Right atrium auricular region (tissue), 2 donors: ENCODE data around the gene MROH2A. TPM values are rescaled to one million over a fixed set of nuclear protein-coding genes. Genes with fewer than 3 reads are reported as not detected.

Source experiments
- DNase-seq: peaks from one replicate; pipeline ENCODE4 v3.0.0-alpha.2; 2019; ENCODE audit warnings: low spot score
- H3K27ac ChIP-seq, 2 donors: fragments of 200-600 bp; sonication (generic); 1 replicate in 1 of 2; 2 replicates in 1 of 2; pipeline ENCODE4 v1.5.1; 2016 to 2019
- H3K27me3 ChIP-seq, 2 donors: fragments of 200-600 bp; sonication (generic); one replicate each; pipeline versions ENCODE4 v1.5.1 to v1.6.0; 2017 to 2019
- H3K36me3 ChIP-seq: fragments of 200-600 bp; sonication (generic); one replicate; pipeline ENCODE4 v1.5.1; 2016
- H3K4me1 ChIP-seq, 2 donors: fragments of 200-600 bp; sonication (generic); one replicate each; pipeline versions ENCODE4 v1.5.1 to v1.6.0; 2017 to 2019
- H3K4me3 ChIP-seq, 2 donors: fragments of 200-600 bp; sonication (generic); 1 replicate in 1 of 2; 2 replicates in 1 of 2; pipeline ENCODE4 v1.5.1; 2017 to 2019; ENCODE audit warnings: mild to moderate bottlenecking in 1 of 2, moderate library complexity in 1 of 2
- H3K9me3 ChIP-seq, 2 donors: fragments of 200-600 bp; sonication (generic); one replicate each; pipeline ENCODE4 v1.5.1; 2019
- total RNA-seq, 2 donors: library from RNA; depleted of rRNA; stranded (reverse); fragments of >200 nt; gene quantifications; one replicate each; pipeline ENCODE4 v1.1.0, GENCODE V29; 2016
- TF ChIP-seq, protein P1 (sequence below), 2 donors: fragments of 200-600 bp; sonication (generic); IDR thresholded peaks; one replicate each; pipeline ENCODE4 v1.5.1; 2019; ENCODE audit warnings: antibody characterized with exemption in 2 of 2

Gene MROH2A
- total RNA-seq, 2 donors from 2014 or later, result not detected

DNA sequence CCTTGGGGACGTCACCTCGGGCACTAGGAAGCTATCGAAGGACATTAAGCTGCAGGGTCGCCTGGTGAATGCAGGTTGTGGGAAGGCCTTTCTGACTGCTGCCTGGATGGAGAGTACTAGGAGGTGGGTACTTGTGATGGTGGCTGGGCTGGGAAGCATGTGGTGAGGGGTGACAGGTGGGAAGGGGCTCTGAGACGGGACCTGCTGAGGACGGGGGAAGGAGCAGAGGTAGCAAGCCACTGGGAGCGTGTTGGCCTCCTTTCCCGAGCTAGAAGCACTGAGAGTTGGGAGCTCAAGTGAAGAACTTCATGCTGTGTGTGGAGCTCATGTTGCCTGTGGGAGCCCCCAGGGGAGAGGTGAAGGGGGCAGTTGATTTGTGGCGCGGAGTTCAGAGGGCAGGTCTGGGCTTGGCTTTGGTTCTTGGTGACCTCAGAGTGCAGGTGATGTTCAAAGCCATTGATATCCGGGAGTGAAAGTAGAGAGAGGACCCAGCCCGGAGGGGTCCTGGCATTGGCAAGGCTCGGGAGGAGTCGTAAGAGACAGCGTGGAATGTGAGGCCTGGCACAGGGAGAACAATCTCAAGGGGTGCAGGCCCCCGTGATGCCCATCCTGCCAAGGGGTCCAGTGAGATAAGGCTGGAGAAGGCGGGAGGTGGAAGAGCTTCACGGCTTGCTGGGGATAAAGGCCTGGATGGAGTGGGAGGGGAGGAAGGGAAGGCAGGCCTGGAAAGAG is 13.2 kb downstream of the MROH2A start:
- no peak for DNase-seq
- TF ChIP-seq, protein P1, sequence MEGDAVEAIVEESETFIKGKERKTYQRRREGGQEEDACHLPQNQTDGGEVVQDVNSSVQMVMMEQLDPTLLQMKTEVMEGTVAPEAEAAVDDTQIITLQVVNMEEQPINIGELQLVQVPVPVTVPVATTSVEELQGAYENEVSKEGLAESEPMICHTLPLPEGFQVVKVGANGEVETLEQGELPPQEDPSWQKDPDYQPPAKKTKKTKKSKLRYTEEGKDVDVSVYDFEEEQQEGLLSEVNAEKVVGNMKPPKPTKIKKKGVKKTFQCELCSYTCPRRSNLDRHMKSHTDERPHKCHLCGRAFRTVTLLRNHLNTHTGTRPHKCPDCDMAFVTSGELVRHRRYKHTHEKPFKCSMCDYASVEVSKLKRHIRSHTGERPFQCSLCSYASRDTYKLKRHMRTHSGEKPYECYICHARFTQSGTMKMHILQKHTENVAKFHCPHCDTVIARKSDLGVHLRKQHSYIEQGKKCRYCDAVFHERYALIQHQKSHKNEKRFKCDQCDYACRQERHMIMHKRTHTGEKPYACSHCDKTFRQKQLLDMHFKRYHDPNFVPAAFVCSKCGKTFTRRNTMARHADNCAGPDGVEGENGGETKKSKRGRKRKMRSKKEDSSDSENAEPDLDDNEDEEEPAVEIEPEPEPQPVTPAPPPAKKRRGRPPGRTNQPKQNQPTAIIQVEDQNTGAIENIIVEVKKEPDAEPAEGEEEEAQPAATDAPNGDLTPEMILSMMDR (IDR thresholded peaks at IDR 0.05), result no peak
- H3K4me3 ChIP-seq, result no peak overlapping the region
- no peaks in the 10 kb centered on the region for H3K27me3 ChIP-seq
- H3K4me1 ChIP-seq, result no peaks in the 10 kb centered on the region
- no peaks in the 10 kb centered on the region for H3K9me3 ChIP-seq
- H3K36me3 ChIP-seq, result no peaks in the 10 kb centered on the region
- no peak overlapping the region for H3K27ac ChIP-seq

DNA sequence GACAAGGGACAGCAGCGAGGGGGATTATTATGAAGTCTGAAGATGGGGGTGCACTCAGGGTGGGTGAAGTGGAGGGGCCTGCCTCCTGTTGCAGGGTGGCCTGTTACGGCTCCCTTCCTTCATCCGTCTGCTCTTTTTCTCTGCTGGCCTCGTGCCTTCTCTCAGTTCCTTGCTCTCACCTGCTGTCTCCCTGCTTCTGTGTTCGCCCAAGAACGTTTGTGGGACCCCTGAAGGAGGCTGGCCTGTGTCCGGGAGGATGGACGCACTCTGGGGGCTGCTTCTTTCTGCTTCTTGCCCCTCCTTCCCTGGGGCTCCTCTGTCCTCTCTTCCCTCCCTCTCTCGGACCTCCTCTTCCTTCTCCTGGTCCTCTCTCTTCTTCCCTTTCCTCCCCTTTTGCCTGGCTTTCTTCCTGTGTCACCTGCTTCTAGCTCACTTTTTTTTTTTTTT is 13.8 kb downstream of the MROH2A start:
- TF ChIP-seq, protein P1 (IDR thresholded peaks at IDR 0.05), result no peak
- Histone ChIP-seq H3K27ac (no peak overlapping the region), H3K4me3 (no peak overlapping the region), H3K4me1 (no peaks in the 10 kb centered on the region), H3K9me3 (no peaks in the 10 kb centered on the region), H3K36me3 (no peaks in the 10 kb centered on the region), H3K27me3 (no peaks in the 10 kb centered on the region)
- DNase-seq, result no peak

- no peaks in the 10 kb centered on the region for H3K9me3 ChIP-seq
- H3K4me1 ChIP-seq, result no peaks in the 10 kb centered on the region
- no peaks in the 10 kb centered on the region for H3K27me3 ChIP-seq
- TF ChIP-seq, protein P1 (IDR thresholded peaks at IDR 0.05), result no peak
- no peaks in the 10 kb centered on the region for H3K36me3 ChIP-seq
- no peak overlapping the region for H3K4me3 ChIP-seq
- no peak for DNase-seq
- H3K27ac ChIP-seq, result no peak overlapping the region
These were observed 14.6 kb downstream of the MROH2A start for GRCh38 chr2:233792720-233793119.

GRCh38 chr2:233793465-233794127 is 15.5 kb downstream of the MROH2A start:
- Histone ChIP-seq H3K4me3 (no peak overlapping the region), H3K4me1 (no peaks in the 10 kb centered on the region), H3K36me3 (no peaks in the 10 kb centered on the region), H3K9me3 (no peaks in the 10 kb centered on the region), H3K27me3 (no peaks in the 10 kb centered on the region), H3K27ac (no peak overlapping the region)
- TF ChIP-seq, protein P1 (IDR thresholded peaks at IDR 0.05), result no peak
- no peak for DNase-seq

DNA sequence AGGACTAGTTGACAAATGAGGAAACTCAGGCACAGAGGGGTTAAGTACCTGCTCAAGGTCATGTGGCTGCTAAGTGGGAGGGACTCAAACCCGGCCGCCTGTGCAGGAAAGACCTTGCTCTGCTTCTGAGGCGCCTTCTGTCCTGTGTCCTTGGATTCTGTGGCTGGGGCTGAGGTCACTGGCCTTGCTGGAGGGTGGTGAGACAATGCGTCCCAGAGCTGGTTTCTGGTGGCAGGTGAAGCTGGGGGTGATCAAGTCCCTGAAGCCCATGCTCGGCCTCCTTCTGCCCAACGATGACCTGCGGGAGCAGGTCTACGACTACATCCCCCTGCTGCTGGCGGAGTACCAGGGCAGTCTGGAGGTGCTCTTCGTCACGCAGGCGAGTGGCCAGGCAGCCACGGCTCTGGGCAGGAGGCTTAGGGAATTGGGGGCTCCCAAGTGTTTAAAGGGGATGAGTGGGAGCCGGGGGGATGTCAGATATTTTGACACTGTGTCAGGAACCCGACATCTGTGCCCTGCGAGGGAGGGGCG is 16.1 kb downstream of the MROH2A start:
- peak; percentile 36 for DNase-seq
- no peaks in the 10 kb centered on the region for H3K27me3 ChIP-seq
- TF ChIP-seq, protein P1 (IDR thresholded peaks at IDR 0.05), result no peak
- H3K4me3 ChIP-seq, result no peak overlapping the region
- H3K9me3 ChIP-seq, result no peaks in the 10 kb centered on the region
- no peaks in the 10 kb centered on the region for H3K4me1 ChIP-seq
- H3K27ac ChIP-seq, result no peak overlapping the region
- H3K36me3 ChIP-seq, result no peaks in the 10 kb centered on the region
